ENCODE measurements around the gene NAB1.
"Not testable (repeated sequence)": the region's sequence is repeated elsewhere in the genome, so short reads cannot be mapped to it uniquely, and the experiment has no call there.

Gene NAB1

DNA sequence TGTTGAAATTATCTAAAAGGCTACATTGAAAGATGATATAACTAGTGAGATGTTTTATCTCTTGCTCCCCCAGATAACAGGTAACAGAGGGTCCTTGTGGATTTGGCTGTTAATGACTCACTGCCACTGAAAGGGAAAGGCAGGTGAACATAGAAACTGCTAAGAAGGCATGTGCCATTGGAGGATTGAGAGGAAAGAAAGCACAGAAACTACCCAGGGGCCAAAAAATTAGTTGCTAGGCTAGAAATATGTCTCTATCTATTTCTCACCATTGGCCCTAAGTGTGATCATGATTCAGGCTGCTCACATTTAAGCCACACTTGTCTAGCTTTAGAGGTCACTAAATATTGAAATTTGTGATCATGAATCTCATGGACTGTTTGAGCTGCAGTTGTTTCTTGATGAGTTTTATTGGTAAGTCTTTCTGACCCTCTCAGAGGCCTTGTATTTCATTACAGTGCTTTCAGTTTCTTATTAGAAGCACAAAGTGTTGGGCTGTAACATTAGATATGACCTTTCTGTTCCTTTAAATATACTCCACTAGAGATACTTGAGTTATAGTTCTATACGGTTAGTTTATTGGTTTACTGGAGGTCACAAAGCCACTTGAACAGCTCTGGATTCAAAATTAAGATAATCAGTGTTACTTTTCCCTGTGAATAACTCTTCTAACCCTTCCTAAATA lies 26.2 kb downstream of the NAB1 start:
- DNase-seq (ENCODE audit: low read depth, low spot score) = no peak

DNA sequence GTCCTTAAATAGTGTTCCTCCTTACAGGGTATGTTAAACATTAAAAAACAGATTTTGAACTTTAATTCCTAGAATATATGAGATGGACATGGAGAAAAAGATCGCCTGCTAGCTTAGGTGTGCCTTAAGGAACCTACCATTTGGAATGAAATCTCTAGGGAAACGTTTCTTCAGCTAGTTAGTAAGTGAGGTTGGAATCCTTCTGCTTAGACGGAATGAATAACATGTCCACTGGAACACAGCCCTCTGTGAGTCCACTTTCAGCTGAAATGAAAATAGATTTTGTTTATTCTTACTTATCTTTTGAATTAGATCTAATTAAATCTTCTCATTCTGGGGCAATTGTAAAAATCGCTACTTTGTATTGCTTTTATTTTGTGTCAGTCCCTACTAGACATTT lies 28.4 kb downstream of the NAB1 start:
- no peak for DNase-seq (ENCODE audit: low read depth, low spot score)

DNA sequence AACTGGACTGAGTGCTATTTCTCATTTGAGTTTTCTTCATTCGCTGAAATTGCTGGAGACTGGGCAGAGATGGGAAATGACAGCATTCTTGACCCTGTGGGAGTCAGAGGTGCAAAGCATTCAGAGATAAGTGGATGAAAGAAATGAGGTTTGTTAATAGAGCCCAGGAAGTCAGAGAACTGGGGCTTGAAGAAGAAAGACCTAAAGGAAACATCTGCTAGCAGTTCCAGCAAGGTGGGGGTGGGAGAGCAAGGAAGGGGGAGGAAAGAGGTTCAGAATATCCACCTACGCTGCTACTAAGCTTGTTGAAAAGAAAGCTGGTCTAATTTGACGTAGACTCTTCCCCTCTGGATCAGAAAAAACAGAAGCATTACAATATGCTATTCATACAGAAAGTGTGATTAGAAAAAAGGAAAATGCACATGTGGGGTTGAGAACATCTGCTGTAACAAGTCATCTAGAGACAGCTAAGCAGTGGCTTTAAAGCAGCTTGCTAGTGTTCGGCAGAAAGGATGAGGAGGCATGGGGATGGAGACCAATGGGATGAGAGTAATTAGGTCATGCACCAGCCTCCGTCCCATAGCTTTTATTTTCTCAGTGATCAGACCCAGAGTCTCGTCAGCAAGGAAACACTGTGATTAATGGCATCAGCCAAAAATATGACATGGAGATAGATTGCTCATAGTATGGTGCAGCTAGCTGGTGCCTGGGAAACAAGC lies 29.7 kb downstream of the NAB1 start:
- DNase-seq (ENCODE audit: low read depth, low spot score) = no peak

DNA sequence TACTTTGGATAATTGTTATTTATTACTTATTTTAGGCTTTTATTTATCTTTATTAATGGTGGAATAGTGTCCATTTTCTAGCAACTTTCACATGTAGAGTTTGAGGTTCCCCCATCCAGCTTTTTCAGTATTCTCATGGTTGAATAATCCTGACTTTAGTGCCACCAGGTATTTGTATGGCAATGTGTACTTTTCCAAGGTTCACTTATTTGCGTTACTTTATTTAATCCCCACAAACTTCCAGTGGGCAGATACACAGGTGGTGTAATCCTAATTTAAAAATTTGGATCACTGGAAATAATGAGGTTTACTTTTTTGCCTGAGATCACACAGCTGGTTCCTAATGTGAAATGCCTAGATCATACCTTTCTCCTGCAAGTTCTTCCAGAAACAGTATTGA lies 30.5 kb downstream of the NAB1 start:
- no peak for DNase-seq (ENCODE audit: low read depth, low spot score)

DNA sequence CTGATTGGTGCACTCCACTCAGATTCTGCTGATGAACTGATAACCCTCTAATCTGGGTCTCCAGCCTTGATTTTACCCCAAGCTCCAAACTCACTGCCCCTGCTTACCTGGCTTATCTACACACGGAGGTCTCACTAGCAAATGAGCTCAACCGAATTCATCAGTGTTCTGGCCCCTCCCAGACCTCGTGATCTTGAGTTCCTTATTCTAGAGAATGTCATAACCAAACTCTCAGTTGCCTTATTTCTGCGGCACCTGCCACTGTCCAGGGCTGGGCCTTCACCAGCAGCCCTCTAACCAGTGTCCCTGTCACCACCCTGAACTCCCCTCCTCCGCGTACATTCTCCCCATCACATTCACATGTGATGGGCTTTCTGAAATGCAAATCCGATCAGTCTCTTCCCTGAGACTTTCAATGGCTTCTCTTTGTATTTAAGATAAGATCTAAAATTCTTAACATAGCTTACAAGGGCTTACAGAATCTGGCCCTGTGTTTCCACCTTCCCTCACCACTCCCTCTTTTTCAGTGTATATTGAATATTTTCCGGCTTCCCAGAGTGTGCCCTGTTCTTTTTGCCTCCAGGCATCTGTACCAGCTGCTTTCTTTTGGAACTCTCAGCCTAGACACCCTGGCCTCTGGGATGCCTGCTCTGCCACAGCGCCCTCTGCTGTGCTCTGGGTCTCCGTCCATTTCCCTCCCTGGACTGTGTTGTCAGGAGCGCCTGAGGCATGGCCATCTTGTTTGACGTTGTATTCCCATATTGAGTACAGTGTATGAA lies 31.1 kb downstream of the NAB1 start:
- DNase-seq (ENCODE audit: low read depth, low spot score) = peak; percentile 26

DNA sequence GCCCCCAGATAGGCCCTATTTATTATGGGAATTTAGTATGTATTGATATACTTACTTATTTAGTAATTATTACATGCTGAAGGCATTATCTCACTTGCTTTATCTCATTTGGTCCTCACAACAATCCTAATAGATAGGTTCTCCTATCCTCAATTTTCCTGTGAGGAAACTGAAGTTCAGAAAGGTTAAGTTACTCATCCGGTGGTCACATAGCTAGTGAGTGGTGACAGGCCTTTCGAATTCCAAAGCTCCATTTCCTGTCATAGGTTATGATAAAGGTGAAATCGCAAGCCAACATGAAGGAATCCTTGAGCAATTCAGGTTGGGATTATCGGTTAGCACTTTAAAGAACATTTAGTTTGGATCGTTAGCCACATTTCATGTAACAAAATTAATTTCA lies 33.3 kb downstream of the NAB1 start:
- DNase-seq (ENCODE audit: low read depth, low spot score) = no peak

DNA sequence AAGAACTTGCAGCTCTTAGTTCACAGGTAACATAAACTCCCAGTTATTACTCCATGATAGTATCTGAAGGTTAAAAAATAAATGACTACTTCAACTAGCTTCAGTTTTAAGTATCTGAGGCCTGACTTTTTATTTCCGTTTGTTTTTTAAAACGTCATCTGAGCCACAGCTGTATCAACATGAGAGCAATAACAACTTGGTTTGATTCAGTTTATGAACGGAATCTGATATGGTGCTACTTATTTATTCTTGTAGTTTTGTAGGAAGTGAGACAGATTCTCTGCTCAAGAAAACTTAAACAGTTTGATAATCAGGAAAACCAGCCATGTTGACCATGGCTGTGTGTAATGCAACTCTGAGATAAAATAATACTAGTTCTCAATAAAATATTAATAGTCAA lies 34.9 kb downstream of the NAB1 start:
- peak; percentile 80 for DNase-seq (ENCODE audit: low read depth, low spot score)

DNA sequence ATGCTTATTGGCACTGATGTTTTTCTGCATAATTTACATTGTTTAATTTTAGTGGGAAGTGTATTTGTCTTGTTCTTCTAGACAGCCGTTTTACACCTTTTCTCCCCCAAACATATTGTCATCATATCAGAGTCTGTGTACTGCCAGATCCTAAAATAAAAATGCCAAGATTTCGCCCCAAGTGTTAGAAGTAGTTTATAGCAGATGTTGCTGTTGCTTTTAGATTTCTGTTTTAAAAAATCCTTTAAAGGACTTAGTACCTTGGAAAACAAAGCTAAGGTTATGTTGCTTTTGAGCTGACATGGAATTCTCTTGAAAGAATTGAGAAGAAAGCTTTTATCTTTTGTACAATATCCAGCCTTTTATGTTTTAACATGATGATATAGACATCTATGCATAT lies 36.0 kb downstream of the NAB1 start:
- no peak for DNase-seq (ENCODE audit: low read depth, low spot score)

DNA sequence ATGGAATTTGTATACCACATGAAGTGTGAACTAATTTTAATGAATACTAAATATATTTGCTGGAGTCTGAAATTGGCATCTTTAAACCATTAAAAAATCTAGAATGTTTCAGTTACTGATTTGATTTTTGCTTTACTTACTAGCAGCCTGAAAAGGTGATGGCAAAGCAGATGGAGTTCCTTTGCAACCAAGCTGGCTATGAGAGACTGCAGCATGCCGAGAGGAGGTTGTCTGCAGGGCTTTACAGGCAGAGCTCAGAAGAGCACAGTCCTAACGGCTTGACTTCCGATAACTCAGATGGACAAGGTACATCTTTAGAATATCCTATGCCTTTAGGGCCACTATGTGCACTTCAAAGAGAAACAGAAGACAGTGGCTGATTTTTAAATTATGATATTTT lies 36.5 kb downstream of the NAB1 start:
- DNase-seq (ENCODE audit: low read depth, low spot score) = no peak

DNA sequence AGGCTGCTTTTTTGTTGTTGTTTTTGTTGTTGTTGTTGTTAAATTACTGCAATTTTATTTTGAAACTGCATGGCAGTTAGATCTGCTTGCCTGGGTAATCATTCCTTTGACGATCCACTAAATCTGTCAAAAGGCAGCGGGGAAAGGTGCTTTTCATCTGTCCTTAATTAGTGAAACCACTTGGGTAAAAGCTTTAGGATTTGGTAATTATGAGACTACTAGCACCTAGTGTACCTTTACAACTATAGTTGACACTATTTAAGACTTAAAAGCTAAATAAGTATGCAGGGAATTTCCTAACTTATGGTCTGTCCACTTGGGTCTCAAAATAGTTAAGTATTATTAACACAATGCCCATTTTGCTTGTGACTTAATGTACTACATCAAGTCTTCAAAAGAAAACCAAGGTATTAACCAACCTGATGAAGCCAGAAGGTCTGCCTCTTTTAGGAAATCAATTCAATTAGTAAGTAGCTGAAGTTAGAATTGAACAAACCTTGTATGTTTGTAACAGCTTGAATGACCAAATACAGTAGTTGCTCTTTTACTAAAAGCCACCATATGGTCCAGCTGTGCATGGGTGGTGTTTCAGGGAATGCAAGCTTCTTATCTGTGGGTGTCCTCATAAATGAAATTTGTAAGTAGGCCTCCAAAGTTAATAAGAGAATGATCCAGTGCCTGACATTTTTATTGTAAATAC lies 44.8 kb downstream of the NAB1 start:
- no peak for DNase-seq (ENCODE audit: low read depth, low spot score)

DNA sequence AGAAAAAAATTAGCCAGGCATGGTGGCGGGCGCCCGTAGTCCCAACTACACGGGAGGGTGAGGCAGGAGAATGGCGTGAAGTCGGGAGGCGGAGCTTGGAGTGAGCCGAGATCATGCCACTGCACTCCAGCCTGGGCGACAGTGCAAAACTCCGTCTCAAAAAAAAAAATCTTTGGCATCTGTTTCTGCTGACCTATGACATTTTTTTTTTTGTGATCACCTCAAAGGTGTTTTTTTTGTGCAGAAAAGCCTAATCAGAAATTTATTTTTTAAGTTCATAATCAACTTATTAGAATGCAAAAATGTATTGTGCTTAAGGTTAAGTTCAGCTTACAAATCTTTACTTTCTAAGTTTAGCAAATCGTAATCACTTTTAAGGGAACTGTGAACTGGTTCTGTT lies 45.6 kb downstream of the NAB1 start:
- no peak for DNase-seq (ENCODE audit: low read depth, low spot score)

DNA sequence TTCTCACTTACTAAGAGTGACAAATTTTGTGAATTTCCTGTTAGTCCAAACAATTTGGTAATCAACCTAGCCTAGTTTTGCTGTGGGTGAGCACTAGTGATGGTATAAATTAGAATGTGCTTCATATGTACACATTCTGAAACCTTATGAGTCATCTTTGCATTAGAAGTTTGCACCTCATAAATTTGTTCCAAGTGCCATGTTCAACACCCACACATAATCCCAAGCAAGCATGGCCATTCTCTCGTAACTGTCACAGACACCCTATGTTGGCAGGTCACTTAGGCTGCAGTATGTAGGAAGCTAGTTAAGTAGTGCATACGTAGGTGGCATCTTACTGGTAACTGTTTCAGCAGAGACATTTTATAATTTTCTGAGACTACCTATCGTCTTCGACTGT lies 46.9 kb downstream of the NAB1 start:
- DNase-seq (ENCODE audit: low read depth, low spot score) = no peak

DNA sequence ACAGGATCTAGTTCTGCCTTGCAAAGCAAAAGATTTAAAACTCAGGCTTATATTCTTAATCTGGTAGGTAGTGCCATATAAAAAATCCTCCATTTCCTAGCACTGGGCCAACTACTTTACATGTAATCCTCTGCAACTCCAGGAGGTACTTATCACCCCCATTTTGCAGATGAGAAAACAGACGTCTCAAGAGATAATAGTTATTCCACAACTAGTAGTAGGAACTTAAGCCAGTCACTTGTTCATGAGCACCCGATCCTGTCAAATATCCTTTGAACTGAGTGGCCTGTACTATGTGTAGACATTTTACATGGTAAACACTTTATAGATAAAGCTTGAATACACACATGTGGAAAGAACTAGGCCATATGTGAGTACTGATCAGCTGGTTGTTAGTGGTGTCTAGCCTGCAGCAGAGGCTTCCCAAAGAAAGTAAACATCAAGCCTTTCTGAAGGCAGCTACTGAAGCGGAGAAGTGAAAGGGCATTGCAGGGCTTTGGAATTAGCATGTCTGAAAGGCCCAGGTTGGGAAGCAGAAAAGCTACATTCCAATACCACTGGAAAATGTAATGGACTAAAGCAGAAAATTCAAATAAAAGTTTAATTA lies 48.0 kb downstream of the NAB1 start:
- DNase-seq (ENCODE audit: low read depth, low spot score) = no peak

DNA sequence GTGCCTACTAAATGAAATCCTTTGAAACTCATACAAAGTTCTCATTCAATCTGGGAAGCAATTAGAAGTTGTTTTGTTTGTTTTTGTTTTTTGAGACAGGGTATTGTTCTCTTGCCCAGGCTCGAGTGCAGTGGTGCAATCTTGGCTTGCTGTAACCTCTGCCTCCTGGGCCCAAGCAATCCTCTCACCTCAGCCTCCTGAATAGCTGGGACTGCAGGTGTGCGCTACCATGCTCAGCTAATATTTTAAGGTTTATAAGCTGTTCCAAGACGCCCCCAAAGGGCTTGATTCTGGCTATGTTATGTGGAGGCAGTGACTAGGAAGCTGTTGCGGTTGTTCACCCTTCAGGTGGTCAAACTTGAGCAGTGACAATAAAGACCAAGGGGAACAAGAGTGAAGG lies 48.5 kb downstream of the NAB1 start:
- no peak for DNase-seq (ENCODE audit: low read depth, low spot score)

DNA sequence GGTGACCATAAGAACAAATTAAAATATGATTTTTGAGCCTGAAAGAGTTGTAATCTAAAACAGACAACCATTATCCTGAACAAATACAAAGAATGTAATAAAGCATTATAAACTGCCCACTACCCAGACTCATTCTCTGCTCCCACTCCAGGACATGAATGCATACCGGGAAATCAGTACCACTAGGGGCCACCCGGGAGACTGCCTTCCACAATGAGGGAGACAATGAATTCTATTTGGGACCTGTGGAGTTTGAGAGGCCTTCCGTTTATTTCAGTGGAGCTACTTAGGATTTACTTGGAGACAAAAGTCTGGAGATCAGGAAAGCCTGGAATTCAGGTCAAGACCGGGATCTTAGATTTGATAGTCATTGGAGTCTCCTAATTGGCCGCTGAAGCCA lies 50.0 kb downstream of the NAB1 start:
- no peak for DNase-seq (ENCODE audit: low read depth, low spot score)

DNA sequence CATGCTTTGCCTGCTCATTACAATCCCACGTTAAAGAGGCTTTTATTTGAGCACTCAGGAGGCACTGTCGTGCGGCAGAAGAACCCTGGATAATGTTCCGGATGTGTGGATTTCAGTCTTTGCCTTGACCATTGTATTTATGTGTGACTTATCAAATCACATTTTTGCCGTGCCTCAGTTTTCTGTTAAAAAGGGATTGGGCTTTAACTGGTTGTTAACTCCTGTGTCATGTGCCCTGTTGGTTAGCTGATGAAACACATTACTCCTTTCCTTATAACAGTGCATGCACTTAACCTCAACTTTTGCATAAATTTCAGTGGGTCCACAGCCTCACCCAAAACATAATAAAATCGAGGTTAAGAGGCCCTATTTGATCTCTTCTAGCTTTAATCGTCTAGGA lies 52.7 kb downstream of the NAB1 start:
- DNase-seq (ENCODE audit: low read depth, low spot score) = no peak

DNA sequence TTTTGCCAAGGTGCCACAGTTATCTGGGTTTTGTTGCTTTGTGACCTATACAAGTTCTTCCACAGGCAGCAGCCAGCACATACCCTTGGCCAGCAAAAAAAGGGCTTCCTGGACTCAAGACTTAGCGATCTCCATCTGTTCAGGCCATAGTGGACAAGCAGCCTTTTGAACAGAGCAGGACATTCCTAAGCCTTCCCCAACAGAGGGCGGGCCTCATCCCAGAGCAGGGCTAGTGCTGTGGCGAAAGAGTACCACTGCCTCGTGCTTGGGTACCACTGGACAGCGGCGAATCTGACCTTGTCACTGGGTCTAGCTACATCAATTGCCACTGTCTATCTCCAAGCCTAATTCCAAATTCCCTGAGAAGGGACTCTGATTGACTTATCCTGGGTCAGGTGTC lies 56.4 kb downstream of the NAB1 start:
- no peak for DNase-seq (ENCODE audit: low read depth, low spot score)

DNA sequence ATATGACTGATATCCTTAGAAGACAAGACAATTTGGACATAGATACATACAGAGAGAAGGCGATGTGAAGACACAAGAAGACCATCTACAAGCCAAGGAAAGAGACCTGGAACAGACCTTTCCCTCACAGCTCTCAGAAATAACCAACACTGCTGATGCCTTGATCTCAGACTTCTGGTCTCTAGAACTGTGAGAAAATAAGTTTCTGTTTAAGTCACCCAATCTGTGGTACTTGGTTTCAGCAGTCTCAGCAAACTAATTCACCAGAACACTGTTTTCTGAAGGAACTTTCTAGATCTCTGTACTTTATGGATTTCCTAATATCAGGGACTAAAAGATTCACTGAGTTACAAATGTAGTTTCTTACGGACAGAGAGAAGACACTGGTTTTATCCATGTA lies 58.8 kb downstream of the NAB1 start:
- no peak for DNase-seq (ENCODE audit: low read depth, low spot score)

DNA sequence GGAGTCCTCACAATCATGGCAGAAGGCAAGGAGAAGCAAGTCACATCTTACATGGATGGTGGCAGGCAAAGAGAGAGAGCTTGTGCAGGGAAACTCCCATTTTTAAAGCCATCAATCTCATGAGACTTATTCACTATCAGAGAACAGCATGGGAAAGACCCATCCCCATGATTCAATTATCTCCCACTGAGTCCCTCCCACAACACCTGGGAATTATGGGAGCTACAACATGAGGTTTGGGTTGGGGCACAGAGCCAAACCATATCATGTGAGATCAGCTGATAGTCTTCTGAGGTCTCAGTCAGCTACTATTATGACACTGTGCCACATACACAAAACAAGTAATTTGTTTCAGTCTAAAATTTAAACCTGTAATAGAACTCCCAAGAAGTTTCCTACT lies 59.8 kb downstream of the NAB1 start:
- not testable (repeated sequence) for DNase-seq (ENCODE audit: low read depth, low spot score)

DNA sequence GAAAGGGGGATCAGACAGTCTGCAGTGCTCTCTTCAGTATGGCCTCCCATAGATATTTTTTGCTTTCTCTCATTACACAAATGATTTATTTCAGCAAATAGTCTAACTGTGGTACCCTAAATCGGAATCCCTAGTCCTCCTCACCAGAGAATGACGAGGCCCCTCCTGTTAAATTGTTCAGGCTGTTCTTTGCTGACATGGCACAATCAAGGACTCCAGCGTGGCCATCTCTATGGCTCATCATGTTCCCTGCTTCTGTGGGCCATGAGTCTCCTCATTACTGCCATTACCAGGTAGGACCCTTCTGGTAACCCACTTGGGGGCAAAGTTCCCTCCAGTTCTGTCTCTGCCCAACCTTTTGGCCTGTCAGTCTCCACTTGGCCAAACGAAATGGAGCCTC lies 62.2 kb downstream of the NAB1 start:
- no peak for DNase-seq (ENCODE audit: low read depth, low spot score)

DNA sequence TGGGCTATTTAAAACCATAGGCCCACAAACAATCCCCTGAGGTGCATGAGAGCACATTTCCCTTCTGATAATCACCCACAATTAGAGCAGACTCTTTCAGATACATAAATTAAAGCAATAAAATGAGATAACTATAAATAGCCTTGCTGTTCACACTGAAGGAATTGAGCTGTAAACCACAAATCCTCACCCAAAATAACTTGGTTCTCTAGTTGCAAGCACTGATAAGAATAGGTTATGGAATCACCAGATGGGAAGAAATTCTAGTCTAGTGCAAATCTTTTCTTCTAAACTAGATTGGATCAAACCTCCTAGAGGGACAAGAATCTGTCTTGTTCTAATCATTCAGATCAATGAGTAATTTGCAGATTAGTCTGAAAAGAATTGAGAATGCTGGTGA lies 64.6 kb downstream of the NAB1 start:
- no peak for DNase-seq (ENCODE audit: low read depth, low spot score)

DNA sequence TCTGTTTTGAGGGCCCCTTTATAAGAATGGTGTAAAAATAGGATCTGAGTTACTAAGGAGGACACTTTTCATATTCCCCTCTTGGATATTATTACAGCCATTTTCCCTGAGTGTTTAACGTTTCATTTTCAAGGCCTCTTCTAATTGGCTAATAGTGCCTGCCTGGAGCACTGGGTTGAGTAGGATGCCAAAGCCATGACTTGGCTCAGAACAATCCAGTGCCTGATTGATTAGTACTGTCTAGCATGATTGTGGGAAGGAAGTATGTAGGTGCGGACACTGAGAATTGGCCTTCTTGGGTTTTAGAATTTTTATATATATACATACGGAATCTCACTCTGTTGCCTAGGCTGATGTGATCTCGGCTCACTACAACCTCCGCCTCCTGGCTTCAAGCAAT lies 66.1 kb downstream of the NAB1 start:
- DNase-seq (ENCODE audit: low read depth, low spot score) = no peak
